Glutamatergic neuron (in vitro differentiated cells): ENCODE measurements around the gene ITGB6. TPM values are rescaled to one million over a fixed set of nuclear protein-coding genes. Genes with fewer than 3 reads are reported as not detected.
A peak's percentile ranks its signal among the peaks of the same experiment; 100 is the strongest.

ENCODE experiments used
- DNase-seq: peaks from one replicate; pipeline ENCODE4 v3.0.0; 2022
- H3K27ac Mint-ChIP-seq: one replicate; pipeline ENCODE4 v1.8.0; 2020; ENCODE audit warnings: mild to moderate bottlenecking, mixed read lengths, inconsistent platforms; ENCODE audit not compliant: unreplicated experiment
- H3K27me3 Mint-ChIP-seq: one replicate; pipeline ENCODE4 v1.8.0; 2020; ENCODE audit warnings: mild to moderate bottlenecking, moderate library complexity, mixed read lengths, inconsistent platforms; ENCODE audit not compliant: unreplicated experiment
- H3K36me3 Mint-ChIP-seq: one replicate; pipeline ENCODE4 v1.8.0; 2020; ENCODE audit warnings: mild to moderate bottlenecking, mixed read lengths, inconsistent platforms; ENCODE audit not compliant: unreplicated experiment
- H3K4me1 Mint-ChIP-seq: one replicate; pipeline ENCODE4 v1.8.0; 2020; ENCODE audit warnings: mild to moderate bottlenecking, low read depth, mixed read lengths, inconsistent platforms; ENCODE audit not compliant: unreplicated experiment
- H3K4me3 Mint-ChIP-seq: one replicate; pipeline ENCODE4 v1.8.0; 2020; ENCODE audit warnings: mild to moderate bottlenecking, mixed read lengths, inconsistent platforms; ENCODE audit not compliant: unreplicated experiment
- H3K9me3 Mint-ChIP-seq: one replicate; pipeline ENCODE4 v1.8.0; 2020; ENCODE audit warnings: mild to moderate bottlenecking, moderate library complexity, mixed read lengths, inconsistent platforms; ENCODE audit not compliant: unreplicated experiment
- total RNA-seq: library from RNA; stranded (reverse); fragmentation: NEBNext Ultra II Directional; extraction: Animal tissue kit (Norgen Biotek cat#: 25700); gene quantifications from one replicate; pipeline ENCODE4 v1.2.1, GENCODE V29; 2021; ENCODE audit not compliant: unreplicated experiment
- TF ChIP-seq, protein P1 (sequence below): fragments of 200-600 bp; sonication (generic); IDR thresholded peaks from one replicate; pipeline ENCODE4 v1.5.0; 2021; ENCODE audit not compliant: partially characterized antibody, unreplicated experiment

The ITGB6 gene
- total RNA-seq, 1 donor from 2014 or later, result not detected

GRCh38 chr2:160097326-160097725 is 102.7 kb downstream of the ITGB6 start:
- H3K27me3 Mint-ChIP-seq, result no peaks in the 10 kb centered on the region
- H3K4me1 Mint-ChIP-seq, result no peaks in the 10 kb centered on the region
- TF ChIP-seq, protein P1, sequence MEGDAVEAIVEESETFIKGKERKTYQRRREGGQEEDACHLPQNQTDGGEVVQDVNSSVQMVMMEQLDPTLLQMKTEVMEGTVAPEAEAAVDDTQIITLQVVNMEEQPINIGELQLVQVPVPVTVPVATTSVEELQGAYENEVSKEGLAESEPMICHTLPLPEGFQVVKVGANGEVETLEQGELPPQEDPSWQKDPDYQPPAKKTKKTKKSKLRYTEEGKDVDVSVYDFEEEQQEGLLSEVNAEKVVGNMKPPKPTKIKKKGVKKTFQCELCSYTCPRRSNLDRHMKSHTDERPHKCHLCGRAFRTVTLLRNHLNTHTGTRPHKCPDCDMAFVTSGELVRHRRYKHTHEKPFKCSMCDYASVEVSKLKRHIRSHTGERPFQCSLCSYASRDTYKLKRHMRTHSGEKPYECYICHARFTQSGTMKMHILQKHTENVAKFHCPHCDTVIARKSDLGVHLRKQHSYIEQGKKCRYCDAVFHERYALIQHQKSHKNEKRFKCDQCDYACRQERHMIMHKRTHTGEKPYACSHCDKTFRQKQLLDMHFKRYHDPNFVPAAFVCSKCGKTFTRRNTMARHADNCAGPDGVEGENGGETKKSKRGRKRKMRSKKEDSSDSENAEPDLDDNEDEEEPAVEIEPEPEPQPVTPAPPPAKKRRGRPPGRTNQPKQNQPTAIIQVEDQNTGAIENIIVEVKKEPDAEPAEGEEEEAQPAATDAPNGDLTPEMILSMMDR, result no peak
- DNase-seq, result no peak
- peaks cover 16% of the 10 kb centered on the region for H3K36me3 Mint-ChIP-seq
- no peak overlapping the region for H3K27ac Mint-ChIP-seq
- H3K9me3 Mint-ChIP-seq, result peaks cover 3% of the 10 kb centered on the region
- H3K4me3 Mint-ChIP-seq, result no peak overlapping the region

DNA sequence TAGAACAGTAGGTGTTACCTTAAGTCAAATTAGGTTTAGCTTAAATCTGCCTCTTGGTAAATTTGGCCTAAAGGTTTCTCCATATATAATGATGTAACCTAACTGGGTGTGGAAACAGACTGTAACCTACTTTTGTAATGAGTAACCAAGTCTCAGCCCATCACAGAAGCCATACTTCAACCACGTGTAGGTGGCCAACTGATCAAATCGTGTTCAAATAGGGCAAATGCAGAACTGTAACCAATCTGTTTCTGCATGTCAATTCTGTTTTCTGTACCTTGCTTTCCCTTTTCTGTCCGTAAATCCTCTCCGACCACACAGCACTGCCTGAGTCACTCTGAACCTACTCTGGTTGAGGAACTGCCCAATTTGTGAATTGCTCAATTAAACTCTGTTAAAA is 103.7 kb downstream of the ITGB6 start:
- H3K4me3 Mint-ChIP-seq, result no peak overlapping the region
- H3K36me3 Mint-ChIP-seq, result peaks cover 16% of the 10 kb centered on the region
- no peaks in the 10 kb centered on the region for H3K27me3 Mint-ChIP-seq
- H3K4me1 Mint-ChIP-seq, result no peaks in the 10 kb centered on the region
- DNase-seq, result no peak
- TF ChIP-seq, protein P1, result no peak
- H3K9me3 Mint-ChIP-seq, result peaks cover 3% of the 10 kb centered on the region
- H3K27ac Mint-ChIP-seq, result no peak overlapping the region

DNA sequence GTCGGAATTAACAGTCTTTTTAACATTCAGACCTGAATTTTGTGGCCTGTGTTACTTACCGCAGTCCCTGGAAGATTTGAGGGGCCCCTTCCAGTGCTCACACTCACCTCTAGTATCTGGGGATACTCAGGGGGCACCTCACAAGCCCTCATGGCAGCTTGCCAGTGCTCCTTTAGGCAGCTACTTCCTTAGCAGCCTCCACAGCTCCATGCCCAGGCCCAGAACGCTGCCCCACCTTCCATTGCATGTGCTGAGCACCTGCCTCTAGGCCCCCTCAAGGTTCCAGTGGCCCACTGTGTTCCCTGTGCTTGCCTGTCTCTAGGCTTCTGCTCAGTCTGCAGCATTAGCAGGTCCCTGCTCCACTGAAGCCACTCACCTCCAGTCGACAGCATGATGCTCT is 107.6 kb downstream of the ITGB6 start:
- no peaks in the 10 kb centered on the region for H3K27me3 Mint-ChIP-seq
- no peaks in the 10 kb centered on the region for H3K4me1 Mint-ChIP-seq
- no peak overlapping the region for H3K4me3 Mint-ChIP-seq
- peaks cover 12% of the 10 kb centered on the region for H3K9me3 Mint-ChIP-seq
- H3K36me3 Mint-ChIP-seq, result peaks cover 34% of the 10 kb centered on the region
- TF ChIP-seq, protein P1, result no peak
- no peak for DNase-seq
- H3K27ac Mint-ChIP-seq, result no peak overlapping the region

GRCh38 chr2:160091381-160091780 is 108.7 kb downstream of the ITGB6 start:
- H3K4me3 Mint-ChIP-seq, result no peak overlapping the region
- peaks cover 39% of the 10 kb centered on the region for H3K36me3 Mint-ChIP-seq
- TF ChIP-seq, protein P1, result no peak
- H3K27ac Mint-ChIP-seq, result no peak overlapping the region
- no peaks in the 10 kb centered on the region for H3K4me1 Mint-ChIP-seq
- H3K27me3 Mint-ChIP-seq, result peaks cover 2% of the 10 kb centered on the region
- peaks cover 13% of the 10 kb centered on the region for H3K9me3 Mint-ChIP-seq
- no peak for DNase-seq

DNA sequence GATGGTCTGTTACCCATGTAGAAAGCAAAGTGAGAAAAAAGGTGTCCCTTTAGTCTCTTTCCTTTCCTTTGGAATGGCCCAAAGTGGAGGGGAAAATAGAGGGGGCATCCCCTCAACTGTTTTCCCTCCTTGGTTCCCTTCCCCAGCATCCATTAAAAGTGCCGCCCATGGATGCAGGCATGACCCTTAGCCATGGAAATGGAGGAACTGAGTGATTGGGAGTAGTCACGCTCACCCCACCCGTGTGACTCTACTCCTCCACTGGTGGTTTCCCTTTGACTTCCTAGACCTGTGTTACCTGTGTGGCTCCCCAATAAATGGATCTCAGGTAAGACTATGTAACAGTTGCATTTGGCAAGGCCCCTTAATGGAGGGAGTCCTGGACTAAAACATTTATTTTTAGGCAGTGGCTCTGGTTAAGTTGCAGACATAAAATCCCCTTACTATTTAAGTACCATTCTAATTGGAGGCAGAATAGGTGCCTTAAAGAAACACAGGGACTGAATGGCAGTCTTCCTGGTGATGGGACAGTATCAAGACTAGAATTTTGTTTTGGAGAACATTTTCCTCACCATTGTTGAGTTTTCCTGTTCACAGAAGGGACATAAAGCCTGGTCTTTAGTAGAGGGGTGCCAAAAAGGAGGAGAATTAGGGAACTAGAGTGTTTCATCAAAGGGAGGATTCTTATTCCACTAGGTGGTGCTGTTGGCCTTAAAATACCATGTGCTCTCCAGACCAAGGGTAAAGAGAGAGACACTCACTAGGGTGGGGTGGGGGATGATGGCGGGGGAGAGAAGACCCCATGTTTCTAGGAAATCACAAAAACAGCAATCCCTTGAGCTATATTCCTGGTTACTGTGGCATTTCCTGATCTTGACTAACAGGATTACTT is 112.0 kb downstream of the ITGB6 start:
- Mint-ChIP-seq H3K4me3 (no peak overlapping the region), H3K4me1 (no peaks in the 10 kb centered on the region), H3K27me3 (peaks cover 2% of the 10 kb centered on the region), H3K9me3 (peaks cover 10% of the 10 kb centered on the region), H3K36me3 (peaks cover 35% of the 10 kb centered on the region), H3K27ac (no peak overlapping the region)
- DNase-seq, result no peak
- TF ChIP-seq, protein P1, result peak; percentile 32
